Caco-2 (cell line): ENCODE results near the gene RALGAPB. TPM values are rescaled to one million over a fixed set of nuclear protein-coding genes. Genes with fewer than 3 reads are reported as not detected.
"Not testable (repeated sequence)": the region's sequence is repeated elsewhere in the genome, so short reads cannot be mapped to it uniquely, and the experiment has no call there.

Experiments used
- BruUV-seq: library from RNA; stranded (reverse); fragments of 400-500 nt; replicated peaks from 2 replicates; lab custom pipeline; 2021; lab: Mats Ljungman, UMichigan
- CTCF ChIA-PET: fragments of 300-600 bp; sonication (Branson Sonifier 250); formaldehyde crosslinking; loops from one replicate; lab custom pipeline; 2022; ENCODE audit warnings: antibody characterized with exemption; lab: Charles Lee
- POLR2A ChIA-PET: fragments of 300-600 bp; sonication (Branson Sonifier 250); formaldehyde crosslinking; loops from one replicate; lab custom pipeline; 2022; ENCODE audit warnings: antibody characterized with exemption; lab: Charles Lee
- DNase-seq, 2 experiments: peaks; one replicate each; pipeline versions ENCODE4 v3.0.0 to v3.0.0-alpha.2; 2020 to 2022
- H3K27me3 ChIP-seq: replicated peaks from 2 replicates; pipeline ENCODE4 v1.6.0; 2011; ENCODE audit warnings: low read length; ENCODE audit not compliant: control insufficient read depth, insufficient read depth
- H3K36me3 ChIP-seq: 2 replicates; pipeline ENCODE4 v1.5.1; 2011; ENCODE audit warnings: low read length; ENCODE audit not compliant: control insufficient read depth, insufficient read depth
- H3K4me1 ChIP-seq: fragments of 250-450 bp; sonication (Bioruptor Pico); 2 replicates; pipeline ENCODE4 v1.5.1; 2020; ENCODE audit warnings: mild to moderate bottlenecking
- H3K4me3 ChIP-seq: 2 replicates; pipeline ENCODE4 v1.5.1; 2011; ENCODE audit warnings: low read depth, mild to moderate bottlenecking, control low read depth, low read length
- H3K9me3 ChIP-seq: fragments of 250-450 bp; sonication (Bioruptor Pico); 2 replicates; pipeline ENCODE4 v1.5.1; 2020; ENCODE audit warnings: mild to moderate bottlenecking, moderate library complexity
- H3K27ac Mint-ChIP-seq: one replicate; pipeline ENCODE4 v1.8.0; 2022; ENCODE audit warnings: mixed read lengths; ENCODE audit not compliant: unreplicated experiment
- H3K27me3 Mint-ChIP-seq: one replicate; pipeline ENCODE4 v1.8.0; 2022; ENCODE audit warnings: mixed read lengths; ENCODE audit not compliant: insufficient read depth, unreplicated experiment
- H3K36me3 Mint-ChIP-seq: one replicate; pipeline ENCODE4 v1.8.0; 2022; ENCODE audit warnings: mild to moderate bottlenecking, mixed read lengths; ENCODE audit not compliant: insufficient read depth, unreplicated experiment
- H3K4me1 Mint-ChIP-seq: one replicate; pipeline ENCODE4 v1.8.0; 2022; ENCODE audit warnings: low read depth, mixed read lengths; ENCODE audit not compliant: unreplicated experiment
- H3K4me3 Mint-ChIP-seq: one replicate; pipeline ENCODE4 v1.8.0; 2022; ENCODE audit warnings: mild to moderate bottlenecking, moderate library complexity, mixed read lengths; ENCODE audit not compliant: unreplicated experiment
- H3K9me3 Mint-ChIP-seq: one replicate; pipeline ENCODE4 v1.8.0; 2022; ENCODE audit warnings: mixed read lengths; ENCODE audit not compliant: unreplicated experiment
- CTCF ChIP-seq, 2 experiments: fragments of 200-600 bp in 1 of 2; IDR thresholded peaks; 1 replicate in 1 of 2; 2 replicates in 1 of 2; pipeline versions ENCODE4 v1.5.1 to v1.8.0; 2011 to 2022; ENCODE audit warnings: antibody characterized with exemption in 1 of 2, control low read depth in 1 of 2, inconsistent platforms in 1 of 2, low read depth in 1 of 2, low read length in 1 of 2, mild to moderate bottlenecking in 1 of 2, moderate library complexity in 1 of 2; ENCODE audit not compliant: insufficient read depth in 1 of 2, severe bottlenecking in 1 of 2, unreplicated experiment in 1 of 2
- intact Hi-C: fragments of 100-400 bp; cut with micrococcal nuclease; formaldehyde crosslinking; loops from one replicate; pipeline ENCODE4 v1.10.0; 2022; ENCODE audit not compliant: unreplicated experiment
- total RNA-seq: library from RNA; stranded (reverse); gene quantifications from 2 replicates; pipeline ENCODE4 v1.2.3, GENCODE V29; 2022

Gene RALGAPB
- total RNA-seq, 1 experiment from 2014 or later, result 69.1 TPM

GRCh38 chr20:38437796-38438195, 34.8 kb upstream of the RALGAPB start:
- ChIA-PET CTCF (interaction anchor here (0.7 to 2.1 kb wide), 4 partner anchors 8 to 715 kb away, joined by 3 to 8 read pairs (median 4); partner anchors contain the start of gene RALGAPB), POLR2A (interaction anchor here (1.0 to 1.4 kb wide), 2 partner anchors 8 to 35 kb away, joined by 5 to 7 read pairs; partner anchors contain the start of gene RALGAPB)
- intact Hi-C loops, result no loop called here
- no TSS peak for BruUV-seq
- Mint-ChIP-seq H3K4me3 (no peak overlapping the region), H3K4me1 (no peaks in the 10 kb centered on the region), H3K27me3 (peaks cover 11% of the 10 kb centered on the region), H3K36me3 (peaks cover 29% of the 10 kb centered on the region), H3K9me3 (no peaks in the 10 kb centered on the region), H3K27ac (no peak overlapping the region)
- Histone ChIP-seq H3K9me3 (no peaks in the 10 kb centered on the region), H3K4me3 (no peak overlapping the region), H3K36me3 (peaks cover 10% of the 10 kb centered on the region), H3K27me3 (no peaks in the 10 kb centered on the region), H3K4me1 (peaks cover 10% of the 10 kb centered on the region)
- DNase-seq, result no peak
- TF ChIP-seq CTCF (IDR thresholded peaks at IDR 0.05; ENCODE audit: insufficient read depth in 1 of 2, low read depth in 1 of 2, low read length in 1 of 2, severe bottlenecking in 1 of 2, unreplicated experiment in 1 of 2), result no peak

GRCh38 chr20:38441110-38441509, 31.5 kb upstream of the RALGAPB start:
- H3K4me3 ChIP-seq, H3K36me3 ChIP-seq, H3K9me3 Mint-ChIP-seq, DNase-seq, H3K4me1 Mint-ChIP-seq, H3K9me3 ChIP-seq, H3K4me3 Mint-ChIP-seq, H3K27ac Mint-ChIP-seq, H3K4me1 ChIP-seq, intact Hi-C loops, H3K36me3 Mint-ChIP-seq, BruUV-seq, H3K27me3 ChIP-seq: not testable (repeated sequence)
- H3K27me3 Mint-ChIP-seq, result peaks cover 12% of the 10 kb centered on the region
- ChIA-PET CTCF (interaction anchor here (1.4 kb wide), 1 partner anchor 32 kb away, joined by 3 read pairs; the partner anchor contains the start of gene RALGAPB), POLR2A (interaction anchor here (1.0 kb wide), 1 partner anchor 31 kb away, joined by 3 read pairs; the partner anchor contains the start of gene RALGAPB)

GRCh38 chr20:38441916-38442315, 30.7 kb upstream of the RALGAPB start:
- intact Hi-C loops, result no loop called here
- no peak for DNase-seq
- Histone ChIP-seq H3K4me3 (no peak overlapping the region), H3K4me1 (no peaks in the 10 kb centered on the region), H3K36me3 (no peaks in the 10 kb centered on the region), H3K27me3 (no peaks in the 10 kb centered on the region), H3K9me3 (no peaks in the 10 kb centered on the region)
- peaks cover 12% of the 10 kb centered on the region for H3K27me3 Mint-ChIP-seq
- H3K4me3 Mint-ChIP-seq, result no peak overlapping the region
- no TSS peak for BruUV-seq
- peaks cover 6% of the 10 kb centered on the region for H3K4me1 Mint-ChIP-seq
- POLR2A ChIA-PET, result interaction anchor here (1.0 kb wide), 1 partner anchor 31 kb away, joined by 3 read pairs; the partner anchor contains the start of gene RALGAPB
- H3K36me3 Mint-ChIP-seq, result peaks cover 5% of the 10 kb centered on the region
- no peak for TF ChIP-seq CTCF (IDR thresholded peaks at IDR 0.05; ENCODE audit: insufficient read depth in 1 of 2, low read depth in 1 of 2, low read length in 1 of 2, severe bottlenecking in 1 of 2, unreplicated experiment in 1 of 2)
- H3K27ac Mint-ChIP-seq, result no peak overlapping the region
- CTCF ChIA-PET, result interaction anchor here (1.4 kb wide), 1 partner anchor 31 kb away, joined by 3 read pairs; the partner anchor contains the start of gene RALGAPB
- no peaks in the 10 kb centered on the region for H3K9me3 Mint-ChIP-seq
